ENCODE measurements around the gene PNPLA1.

PNPLA1 gene

DNA sequence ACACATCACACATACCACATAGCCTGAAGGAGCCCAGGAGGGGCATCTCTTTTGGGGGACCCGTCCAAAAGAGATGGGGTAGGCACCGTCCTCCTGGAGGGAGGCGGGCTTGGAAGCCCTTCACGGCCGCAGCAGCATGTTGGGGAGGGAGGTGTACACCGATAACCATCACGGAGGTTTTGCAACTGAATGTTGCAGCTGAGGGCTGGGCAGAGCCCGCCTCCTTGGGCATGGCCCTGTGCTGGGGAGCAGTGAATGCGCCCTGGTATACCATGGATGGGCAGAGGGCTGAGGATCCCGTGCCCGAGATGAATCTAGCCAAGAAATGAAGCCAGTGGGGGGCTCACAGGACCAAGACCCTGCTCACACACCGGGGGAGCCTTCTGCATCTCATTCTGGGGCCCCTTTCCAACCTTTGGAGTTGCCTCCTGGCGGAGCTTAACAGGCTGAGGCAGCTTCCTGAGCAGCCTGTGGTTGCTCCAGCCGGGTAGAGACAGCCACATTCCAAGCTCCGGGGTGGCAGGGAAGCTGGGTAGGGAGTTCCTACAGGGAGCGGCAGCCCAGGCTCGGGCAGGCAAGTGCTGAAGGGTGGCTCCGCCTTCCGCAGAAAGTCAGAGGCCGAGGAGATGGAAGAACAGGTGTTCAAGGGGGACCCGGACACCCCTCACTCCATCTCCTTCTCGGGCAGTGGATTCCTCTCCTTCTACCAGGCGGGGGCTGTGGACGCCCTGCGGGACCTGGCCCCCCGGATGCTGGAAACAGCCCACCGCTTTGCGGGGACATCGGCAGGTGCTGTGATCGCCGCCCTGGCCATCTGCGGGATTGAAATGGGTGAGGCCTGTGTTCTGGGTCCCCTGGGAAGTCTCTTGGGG, at the start of gene PNPLA1:
PNPLA1 (plus strand) TSS at position 227 of the 872 bp plus-strand sequence; CDS start at position 627, 400 bp downstream.
- no peak for DNase-seq (ENCODE audit: low spot score)

GRCh38 chr6:36220226-36220625, 49.6 kb upstream of the PNPLA1 start:
- no peak for DNase-seq (ENCODE audit: low spot score)

GRCh38 chr6:36221674-36222073, 48.2 kb upstream of the PNPLA1 start:
- DNase-seq (ENCODE audit: low spot score) = no peak

- DNase-seq (ENCODE audit: low spot score) = no peak
Observed at GRCh38 chr6:36222924-36223323, 46.9 kb upstream of the PNPLA1 start.

- DNase-seq (ENCODE audit: low spot score) = no peak
Observed at GRCh38 chr6:36223706-36224105, 46.2 kb upstream of the PNPLA1 start.

DNA sequence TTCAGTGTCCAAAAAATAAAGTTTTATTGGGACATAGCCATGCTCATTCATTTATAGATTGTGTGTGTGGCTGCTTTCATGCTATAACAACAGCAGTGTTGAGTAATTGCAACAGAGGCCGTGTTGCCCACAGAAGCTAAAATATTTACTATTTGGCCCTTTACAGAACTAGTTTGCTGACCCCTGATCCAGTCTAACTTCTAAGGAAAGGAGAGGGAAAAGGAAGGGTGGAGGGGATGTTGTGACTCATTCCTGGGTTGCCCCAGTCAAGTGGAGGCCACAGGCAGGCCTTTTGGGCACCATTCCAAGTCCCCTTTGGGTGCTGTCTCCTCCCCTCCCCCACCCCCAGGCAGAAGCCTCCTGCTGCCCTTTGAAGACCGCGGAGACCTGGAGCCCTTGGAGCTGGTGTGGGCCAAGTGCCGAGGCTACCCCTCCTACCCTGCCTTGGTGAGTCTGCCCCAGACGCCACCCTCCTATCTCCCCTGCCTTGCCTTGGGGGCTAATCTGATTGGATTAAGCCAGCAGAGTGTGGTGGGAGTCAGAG, 44.9 kb upstream of the PNPLA1 start:
- DNase-seq (ENCODE audit: low spot score) = no peak

- DNase-seq (ENCODE audit: low spot score) = no peak
Observed at GRCh38 chr6:36226438-36227047, 43.3 kb upstream of the PNPLA1 start.

DNA sequence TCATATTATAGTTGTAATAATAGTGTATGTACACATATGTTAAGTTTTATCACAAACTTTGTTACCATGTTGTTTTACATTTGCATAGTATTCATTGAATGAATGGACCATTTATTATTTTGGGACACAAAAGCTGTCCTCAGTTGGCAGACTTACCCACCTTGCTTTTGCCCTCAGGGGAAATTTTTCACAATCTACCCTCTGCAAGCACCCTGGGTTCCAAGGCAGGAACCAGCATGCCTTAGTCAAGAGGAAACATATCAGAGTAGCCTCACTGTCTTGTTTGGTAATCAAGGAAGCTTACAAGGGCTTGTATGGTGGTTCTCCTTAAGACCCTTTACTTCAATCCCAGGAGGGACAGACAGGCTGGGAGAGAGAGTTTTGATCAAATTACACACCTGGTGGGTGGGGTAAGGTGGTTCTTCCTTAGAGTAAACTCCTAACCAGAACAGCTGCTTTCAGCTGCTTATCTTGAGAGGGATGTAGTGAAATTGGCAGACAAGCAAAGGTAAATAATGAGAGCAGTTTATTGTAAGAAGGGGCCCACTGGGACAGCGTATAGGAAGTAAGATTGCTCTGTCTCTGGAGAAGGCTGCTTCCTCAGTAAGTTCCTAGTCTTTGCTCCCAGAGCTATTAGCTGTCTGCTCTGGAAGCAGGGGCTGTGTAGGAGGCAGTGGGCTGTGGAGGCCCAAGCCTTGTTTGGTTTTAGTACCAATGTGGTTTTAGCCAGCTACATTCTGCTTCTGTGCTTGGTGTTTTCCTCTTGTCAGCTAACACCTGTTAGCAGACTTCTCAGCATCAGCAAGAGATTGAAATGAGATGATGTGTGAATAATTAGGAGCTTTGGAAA, 42.3 kb upstream of the PNPLA1 start:
- no peak for DNase-seq (ENCODE audit: low spot score)

DNA sequence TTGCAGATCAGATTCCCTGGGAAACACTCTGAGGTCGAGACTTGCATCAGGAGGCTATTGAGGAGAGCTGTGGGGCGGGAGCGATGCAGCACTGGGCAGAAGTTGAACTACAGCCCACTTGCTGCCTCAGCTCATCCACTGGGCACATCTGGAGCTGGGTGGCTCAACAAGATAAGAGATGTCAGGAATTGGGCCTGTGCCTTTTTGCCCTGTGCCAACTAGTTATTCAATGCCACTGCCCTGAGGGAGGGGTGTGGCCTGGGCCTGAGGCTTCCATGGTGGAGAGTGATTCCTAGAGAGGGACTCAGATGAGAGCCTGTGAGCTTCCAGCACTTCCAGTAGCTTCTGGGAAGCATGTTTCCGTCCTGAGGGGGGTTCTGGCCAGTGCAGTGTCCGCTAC, 40.6 kb upstream of the PNPLA1 start:
- no peak for DNase-seq (ENCODE audit: low spot score)

DNA sequence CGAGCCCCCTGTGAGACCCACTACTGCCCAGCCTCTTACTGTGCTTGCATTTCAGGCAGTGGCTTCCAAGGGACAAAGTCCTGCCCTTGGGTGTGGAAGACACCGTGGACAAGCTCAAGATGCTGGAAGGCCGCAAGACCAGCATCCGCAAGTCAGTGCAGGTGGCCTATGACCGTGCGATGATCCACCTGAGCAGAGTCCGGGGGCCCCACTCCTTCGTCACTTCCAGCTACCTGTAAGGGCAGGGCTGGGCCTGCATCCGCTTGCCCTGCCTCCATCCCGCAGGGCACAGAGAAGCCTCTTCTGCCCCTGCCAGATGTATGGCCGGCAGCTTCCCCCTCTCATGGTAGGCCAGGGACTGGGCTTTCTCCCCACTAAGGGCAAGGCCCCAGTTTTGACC, 39.5 kb upstream of the PNPLA1 start:
- DNase-seq (ENCODE audit: low spot score) = no peak

- DNase-seq (ENCODE audit: low spot score) = no peak
Observed at GRCh38 chr6:36232172-36232571, 37.7 kb upstream of the PNPLA1 start.

GRCh38 chr6:36235309-36235708, 34.6 kb upstream of the PNPLA1 start:
- no peak for DNase-seq (ENCODE audit: low spot score)

GRCh38 chr6:36235862-36236261, 34.0 kb upstream of the PNPLA1 start:
- DNase-seq (ENCODE audit: low spot score) = no peak

- DNase-seq (ENCODE audit: low spot score) = no peak
Observed at GRCh38 chr6:36239774-36240173, 30.1 kb upstream of the PNPLA1 start.

DNA sequence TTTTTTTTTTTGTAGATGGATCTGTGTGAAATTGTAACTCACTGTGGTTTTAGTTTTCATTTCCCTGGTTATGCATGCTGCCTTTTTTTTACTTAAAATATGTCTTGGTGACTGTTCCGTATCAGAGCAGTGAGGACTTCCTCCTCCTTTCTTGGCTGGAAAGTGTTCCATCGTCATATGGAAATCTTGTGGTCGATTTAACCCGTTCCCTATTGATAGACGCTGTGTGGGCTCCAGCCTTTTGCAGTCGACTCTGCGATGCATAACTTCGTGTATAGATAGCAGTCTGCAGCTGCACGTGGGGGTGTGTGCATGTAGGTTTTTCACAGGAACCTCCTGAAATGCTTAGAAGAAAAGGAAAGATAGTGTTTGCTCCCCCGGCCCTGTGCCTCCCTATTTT, 28.1 kb upstream of the PNPLA1 start:
- peak; percentile 92 for DNase-seq (ENCODE audit: low spot score)

DNA sequence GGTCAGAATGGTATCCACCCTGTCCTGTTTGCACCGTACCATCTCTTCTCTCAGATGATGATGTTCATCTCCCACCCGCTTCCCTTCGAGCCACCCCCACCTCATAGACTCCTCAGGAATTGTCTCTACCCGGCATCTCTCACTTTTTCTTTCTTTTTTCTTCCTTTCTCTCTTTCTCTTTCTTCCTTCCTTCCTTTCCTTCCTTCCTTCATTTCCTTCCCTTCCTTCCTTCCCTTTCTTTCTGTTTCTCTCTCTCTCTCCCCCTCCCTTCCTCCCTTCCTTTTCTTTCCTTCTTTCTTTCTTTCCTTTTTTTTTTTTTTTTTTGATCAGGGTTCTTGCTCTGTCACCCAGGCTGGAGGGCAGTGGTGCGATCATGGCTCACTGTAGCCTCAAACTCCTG, 27.7 kb upstream of the PNPLA1 start:
- no peak for DNase-seq (ENCODE audit: low spot score)

DNA sequence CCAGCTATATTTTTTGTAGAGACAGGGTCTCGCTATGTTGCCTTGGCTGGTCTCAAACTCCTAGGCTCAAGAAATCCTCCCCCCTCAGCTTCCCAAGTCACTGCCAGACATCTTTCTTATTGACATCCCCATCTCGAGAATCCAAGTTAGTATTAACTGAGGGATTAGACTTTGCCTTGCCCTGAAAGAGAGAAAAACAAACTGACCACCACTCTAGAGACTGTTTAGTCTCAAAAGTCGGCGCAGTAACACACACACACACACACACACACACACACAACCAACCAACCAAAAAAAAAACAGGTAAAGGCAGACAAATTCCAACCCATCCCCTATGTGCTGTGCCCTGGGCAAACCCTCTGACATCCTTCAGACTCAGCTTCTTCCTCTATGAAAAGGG, 27.2 kb upstream of the PNPLA1 start:
- DNase-seq (ENCODE audit: low spot score) = no peak

DNA sequence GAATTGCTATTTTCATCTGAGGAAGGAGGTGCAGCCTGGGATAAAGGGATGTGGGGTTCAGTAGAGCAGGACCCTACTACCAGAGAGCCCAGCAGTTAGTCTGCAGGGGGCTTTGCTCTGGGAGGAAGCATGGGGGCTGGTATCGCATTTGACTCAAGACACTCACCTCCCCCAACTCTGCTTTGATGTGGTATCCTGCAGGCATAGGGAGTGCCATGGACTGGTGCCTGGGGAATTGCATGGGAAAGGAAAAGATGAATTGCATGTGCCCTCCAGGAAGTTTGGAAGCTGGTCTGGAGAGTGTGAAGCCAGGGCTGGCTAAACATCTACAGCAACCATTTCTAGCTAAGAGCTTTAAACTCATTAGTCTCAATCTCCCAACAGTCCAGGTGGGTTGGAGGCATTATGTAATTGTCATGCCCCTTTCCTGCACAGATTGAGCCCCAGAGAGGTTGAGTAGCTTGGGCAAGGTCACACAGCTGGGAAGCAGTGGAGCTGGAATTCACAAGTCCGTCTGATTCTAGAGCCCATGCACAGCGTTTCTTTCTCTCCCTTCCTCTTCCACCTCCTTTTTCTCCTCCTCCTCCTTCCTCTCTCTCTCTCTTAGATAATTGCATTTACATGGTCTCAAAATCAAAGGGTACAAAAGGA, 26.2 kb upstream of the PNPLA1 start:
- DNase-seq (ENCODE audit: low spot score) = no peak

DNA sequence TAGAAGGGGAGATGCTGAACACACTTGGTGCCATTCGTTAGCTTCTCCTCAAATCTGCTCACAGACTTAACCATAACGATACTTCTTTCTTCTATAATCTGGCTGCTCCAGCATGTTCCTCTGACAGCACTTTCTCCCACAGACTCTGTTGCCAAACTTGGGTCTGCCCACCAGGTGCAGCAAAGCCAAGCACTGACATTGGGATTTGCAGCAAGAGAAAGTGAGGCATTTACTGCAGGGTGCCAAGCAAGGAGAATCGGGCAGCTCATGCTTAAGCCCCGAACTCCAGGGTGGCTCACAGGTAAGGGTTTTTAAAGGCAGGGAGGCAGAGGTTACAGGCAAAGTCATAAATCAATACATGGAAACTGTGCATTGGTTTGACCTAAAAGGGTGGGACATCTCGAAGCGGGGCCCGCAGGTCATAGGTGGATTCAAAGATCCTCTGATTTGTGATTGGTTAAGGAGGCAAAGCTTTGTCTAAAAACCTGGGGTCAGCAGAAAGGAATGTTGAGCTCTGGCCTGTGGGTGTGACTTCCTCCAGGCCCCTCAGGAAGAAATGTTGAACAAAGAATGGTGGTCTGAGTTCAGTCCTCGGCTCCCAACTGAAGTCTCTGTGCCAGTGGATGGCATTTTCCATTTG, 25.1 kb upstream of the PNPLA1 start:
- no peak for DNase-seq (ENCODE audit: low spot score)

DNA sequence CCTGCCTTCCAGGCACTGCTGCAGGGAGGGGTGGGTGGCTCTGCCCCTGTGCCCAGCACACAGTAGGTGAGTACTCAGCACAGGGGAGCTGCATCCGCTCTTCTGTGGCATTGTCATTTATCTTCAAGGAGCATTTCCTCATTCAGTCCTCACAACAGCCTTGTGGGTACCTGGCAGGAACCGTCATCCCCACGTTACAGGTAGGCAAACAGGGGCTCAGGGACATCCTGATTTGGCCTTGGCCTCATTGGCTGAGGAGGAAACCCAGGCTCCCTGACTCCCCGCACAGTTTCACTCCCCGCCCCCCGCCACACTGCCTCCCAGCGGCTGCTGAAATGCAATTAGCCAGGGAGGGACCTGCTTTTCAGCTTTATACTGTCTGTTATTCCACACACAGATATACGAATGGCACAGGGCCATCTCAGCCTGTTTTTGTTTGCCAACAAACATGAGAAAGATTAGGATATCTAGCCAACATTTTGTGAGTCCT, 24.2 kb upstream of the PNPLA1 start:
- DNase-seq (ENCODE audit: low spot score) = peak; percentile 16
